ENCODE measurements around the gene RAB27A. TPM values are rescaled to one million over a fixed set of nuclear protein-coding genes. Genes with fewer than 3 reads are reported as not detected.

Gene RAB27A
- total RNA-seq, 1 experiment from 2014 or later: 6.3 TPM

DNA sequence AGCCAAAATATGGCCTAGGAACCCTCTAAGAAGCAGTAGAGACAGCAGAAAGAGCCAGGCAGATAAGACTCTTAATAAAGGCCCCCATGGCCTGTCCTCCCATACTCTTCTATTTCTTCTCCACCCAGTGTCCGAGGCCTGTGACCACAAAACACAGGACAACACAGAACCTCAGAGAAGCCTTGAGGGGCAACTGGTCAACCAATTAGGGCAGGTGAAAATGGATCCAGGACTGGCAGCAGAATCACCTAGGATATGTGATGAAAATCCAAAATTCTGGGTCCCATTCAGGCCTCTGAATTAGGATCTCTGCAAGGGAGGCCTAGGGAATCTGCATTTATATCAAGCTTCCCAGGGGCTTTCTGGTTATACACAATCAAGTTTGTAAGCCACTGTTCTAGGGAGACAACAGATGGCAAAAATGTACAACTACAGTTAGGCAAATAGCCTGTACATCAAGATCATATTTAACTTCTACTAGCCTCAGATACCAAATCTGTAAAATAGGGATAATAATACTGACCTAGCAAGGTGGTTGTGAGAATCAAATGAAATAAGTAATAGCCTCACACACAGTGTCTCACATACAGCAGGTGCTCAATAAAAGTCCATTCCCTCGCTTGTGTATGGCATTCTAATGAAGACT is 10.4 kb downstream of the RAB27A start:
- POLR2A ChIA-PET (ENCODE audit: unreplicated experiment): no interaction called here
- H2AFZ ChIP-seq (ENCODE audit: low read length): no peak overlapping the region

DNA sequence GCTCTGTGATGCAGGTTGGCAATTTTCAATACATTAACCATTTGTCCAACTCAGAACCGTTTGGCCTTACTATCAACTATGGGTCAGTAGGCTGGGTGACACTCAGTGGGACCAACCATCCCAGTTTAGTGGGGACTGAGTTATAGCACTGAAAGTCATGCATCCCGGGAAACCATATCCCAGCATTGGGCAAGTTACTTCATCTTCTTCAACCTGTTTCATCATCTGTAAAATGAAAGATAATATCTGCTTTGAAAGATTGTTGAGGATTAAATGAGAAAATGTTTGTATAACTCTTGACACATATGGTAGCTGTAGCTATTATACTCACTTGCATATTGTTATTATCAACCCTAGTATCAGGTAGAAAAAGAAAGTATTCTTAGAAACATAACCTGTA is 11.9 kb downstream of the RAB27A start:
- no peaks in the 10 kb centered on the region for H3K9me3 ChIP-seq (ENCODE audit: low read length)
- CTCF ChIA-PET: no interaction called here

More for the DNA sequence above, 10.4 kb downstream of the RAB27A start:
- ATAC-seq (no peak), DNase-seq (no peak)
- Histone ChIP-seq H3F3A (ENCODE audit: low read length, unreplicated experiment) (no peaks in the 10 kb centered on the region), H3K4me3 (ENCODE audit: low read length) (no peak overlapping the region), H3K9me3 (ENCODE audit: low read length) (no peaks in the 10 kb centered on the region), H3K36me3 (ENCODE audit: low read depth, low read length) (no peaks in the 10 kb centered on the region), H3K79me2 (ENCODE audit: low read length) (no peaks in the 10 kb centered on the region; the same call in 1 of the 2 replicates), H3K27ac (ENCODE audit: low read length) (peak overlapping the region; percentile 85), H3K27me3 (ENCODE audit: low read length) (no peaks in the 10 kb centered on the region), H3K9me2 (replicated peaks; ENCODE audit: low read length) (no peaks in the 10 kb centered on the region), H3K4me1 (ENCODE audit: insufficient read depth, low read length) (peaks cover 23% of the 10 kb centered on the region), H3K9ac (ENCODE audit: low read length) (no peak overlapping the region), H3K4me2 (ENCODE audit: low read length) (no peak overlapping the region), H4K20me1 (ENCODE audit: low read length) (no peaks in the 10 kb centered on the region)
- CTCF ChIA-PET: no interaction called here
- TF ChIP-seq EZH2 (IDR thresholded peaks at IDR 0.05; ENCODE audit: low read length, unreplicated experiment) (no peak), EZH2phosphoT487 (IDR thresholded peaks at IDR 0.05; ENCODE audit: borderline replicate concordance, low read length) (no peak)
- TF ChIP-seq, protein P1, sequence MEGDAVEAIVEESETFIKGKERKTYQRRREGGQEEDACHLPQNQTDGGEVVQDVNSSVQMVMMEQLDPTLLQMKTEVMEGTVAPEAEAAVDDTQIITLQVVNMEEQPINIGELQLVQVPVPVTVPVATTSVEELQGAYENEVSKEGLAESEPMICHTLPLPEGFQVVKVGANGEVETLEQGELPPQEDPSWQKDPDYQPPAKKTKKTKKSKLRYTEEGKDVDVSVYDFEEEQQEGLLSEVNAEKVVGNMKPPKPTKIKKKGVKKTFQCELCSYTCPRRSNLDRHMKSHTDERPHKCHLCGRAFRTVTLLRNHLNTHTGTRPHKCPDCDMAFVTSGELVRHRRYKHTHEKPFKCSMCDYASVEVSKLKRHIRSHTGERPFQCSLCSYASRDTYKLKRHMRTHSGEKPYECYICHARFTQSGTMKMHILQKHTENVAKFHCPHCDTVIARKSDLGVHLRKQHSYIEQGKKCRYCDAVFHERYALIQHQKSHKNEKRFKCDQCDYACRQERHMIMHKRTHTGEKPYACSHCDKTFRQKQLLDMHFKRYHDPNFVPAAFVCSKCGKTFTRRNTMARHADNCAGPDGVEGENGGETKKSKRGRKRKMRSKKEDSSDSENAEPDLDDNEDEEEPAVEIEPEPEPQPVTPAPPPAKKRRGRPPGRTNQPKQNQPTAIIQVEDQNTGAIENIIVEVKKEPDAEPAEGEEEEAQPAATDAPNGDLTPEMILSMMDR (conservative IDR thresholded peaks at IDR 0.05; ENCODE audit: low read depth, low read length): no peak
- BruUV-seq (replicated peaks): no TSS peak
- intact Hi-C loops (cut with micrococcal nuclease): no loop called here

GRCh38 chr15:55277116-55277564 is 12.5 kb downstream of the RAB27A start:
- Histone ChIP-seq H3K4me2 (ENCODE audit: low read length) (no peak overlapping the region), H3K27me3 (ENCODE audit: low read length) (no peaks in the 10 kb centered on the region), H3K27ac (ENCODE audit: low read length) (no peak overlapping the region), H2AFZ (ENCODE audit: low read length) (no peak overlapping the region), H3K9ac (ENCODE audit: low read length) (no peak overlapping the region), H4K20me1 (ENCODE audit: low read length) (no peaks in the 10 kb centered on the region), H3F3A (ENCODE audit: low read length, unreplicated experiment) (no peaks in the 10 kb centered on the region), H3K4me3 (ENCODE audit: low read length) (no peak overlapping the region), H3K79me2 (ENCODE audit: low read length) (no peaks in the 10 kb centered on the region), H3K4me1 (ENCODE audit: insufficient read depth, low read length) (peaks cover 16% of the 10 kb centered on the region), H3K9me3 (ENCODE audit: low read length) (no peaks in the 10 kb centered on the region), H3K36me3 (ENCODE audit: low read depth, low read length) (no peaks in the 10 kb centered on the region), H3K9me2 (replicated peaks; ENCODE audit: low read length) (no peaks in the 10 kb centered on the region)
- ChIA-PET POLR2A (ENCODE audit: unreplicated experiment) (no interaction called here), CTCF (no interaction called here)
- intact Hi-C loops (cut with micrococcal nuclease): no loop called here
- no TSS peak for BruUV-seq (replicated peaks)
- DNase-seq: no peak
- TF ChIP-seq, protein P1 (conservative IDR thresholded peaks at IDR 0.05; ENCODE audit: low read depth, low read length): no peak
- TF ChIP-seq EZH2phosphoT487 (IDR thresholded peaks at IDR 0.05; ENCODE audit: borderline replicate concordance, low read length) (no peak), EZH2 (IDR thresholded peaks at IDR 0.05; ENCODE audit: low read length, unreplicated experiment) (no peak)
- ATAC-seq: no peak

More for the DNA sequence above, 11.9 kb downstream of the RAB27A start:
- H3K4me2 ChIP-seq (ENCODE audit: low read length): no peak overlapping the region
- no peak overlapping the region for H3K9ac ChIP-seq (ENCODE audit: low read length)
- intact Hi-C loops (cut with micrococcal nuclease): no loop called here
- TF ChIP-seq EZH2 (IDR thresholded peaks at IDR 0.05; ENCODE audit: low read length, unreplicated experiment) (no peak), EZH2phosphoT487 (IDR thresholded peaks at IDR 0.05; ENCODE audit: borderline replicate concordance, low read length) (no peak)
- TF ChIP-seq, protein P1 (conservative IDR thresholded peaks at IDR 0.05; ENCODE audit: low read depth, low read length): no peak
- DNase-seq (no peak), ATAC-seq (no peak)
- no peaks in the 10 kb centered on the region for H3K9me2 ChIP-seq (replicated peaks; ENCODE audit: low read length)
- no peak overlapping the region for H3K27ac ChIP-seq (ENCODE audit: low read length)
- no peaks in the 10 kb centered on the region for H3K36me3 ChIP-seq (ENCODE audit: low read depth, low read length)
- no peaks in the 10 kb centered on the region for H3K27me3 ChIP-seq (ENCODE audit: low read length)
- no peaks in the 10 kb centered on the region for H3K79me2 ChIP-seq (ENCODE audit: low read length)
- POLR2A ChIA-PET (ENCODE audit: unreplicated experiment): no interaction called here
- peaks cover 22% of the 10 kb centered on the region for H3K4me1 ChIP-seq (ENCODE audit: insufficient read depth, low read length)
- no peak overlapping the region for H2AFZ ChIP-seq (ENCODE audit: low read length)
- no peaks in the 10 kb centered on the region for H4K20me1 ChIP-seq (ENCODE audit: low read length)
- no TSS peak for BruUV-seq (replicated peaks)
- H3F3A ChIP-seq (ENCODE audit: low read length, unreplicated experiment): no peaks in the 10 kb centered on the region
- H3K4me3 ChIP-seq (ENCODE audit: low read length): no peak overlapping the region

All from PC-3 (cell line).